HL-60 (cell line): Measurements from ENCODE around the gene PSMD2.

Source experiments
- DNase-seq, 2 experiments: peaks; one replicate each; pipeline ENCODE4 v3.0.0-alpha.2; 2010 to 2020; ENCODE audit warnings: low read depth in 1 of 2, low spot score in 1 of 2
- H3K27ac ChIP-seq: fragments of 250-450 bp; sonication (Bioruptor Pico); replicated peaks from 2 replicates; pipeline ENCODE4 v1.5.1; 2020; ENCODE audit warnings: mild to moderate bottlenecking, moderate library complexity
- H3K27me3 ChIP-seq: fragments of 250-450 bp; sonication (Bioruptor Pico); 2 replicates; pipeline ENCODE4 v1.5.1; 2021; ENCODE audit warnings: mild to moderate bottlenecking, moderate library complexity; ENCODE audit not compliant: insufficient read depth, poor library complexity, severe bottlenecking
- H3K4me3 ChIP-seq: replicated peaks from 2 replicates; pipeline ENCODE4 v1.5.1; 2011; ENCODE audit warnings: mild to moderate bottlenecking, control low read depth, low read length; ENCODE audit not compliant: insufficient read depth
- CTCF ChIP-seq: IDR thresholded peaks from one replicate; pipeline ENCODE4 v1.5.1; 2011; ENCODE audit warnings: low read length, control low read depth, inconsistent platforms; ENCODE audit not compliant: insufficient read depth
- GABPA ChIP-seq: IDR thresholded peaks from 2 replicates; pipeline ENCODE4 v1.6.1; 2012; ENCODE audit warnings: low read depth
- POLR2AphosphoS5 ChIP-seq: IDR thresholded peaks from 2 replicates; pipeline ENCODE4 v1.6.1; 2012; ENCODE audit warnings: low read depth
- REST ChIP-seq: IDR thresholded peaks from 2 replicates; pipeline ENCODE4 v1.6.1; 2012; ENCODE audit warnings: low read depth; ENCODE audit not compliant: insufficient replicate concordance
- SPI1 ChIP-seq: IDR thresholded peaks from 2 replicates; pipeline ENCODE4 v1.6.1; 2012; ENCODE audit warnings: low read depth, mild to moderate bottlenecking, borderline replicate concordance
- long read RNA-seq: library from polyadenylated mRNA; unstranded; transcript quantifications from one replicate; pipeline ENCODE4 v2.0.0, GENCODE V29; 2020

The PSMD2 gene
- long read RNA-seq, transcript PSMD2-201 (21 exons, 3,449 nt): major isoform, 1,018 of 1,441 reads
- long read RNA-seq, partial matches to known transcripts: 192 of 1,441 reads
- long read RNA-seq, other reads (novel, unspliced or antisense): 231 of 1,441 reads

- TF ChIP-seq GABPA (no peak), CTCF (no peak), POLR2AphosphoS5 (peak; percentile 50; the same call in 1 of the 2 replicates), REST (peak; percentile 19), SPI1 (no peak)
- DNase-seq: peak; percentile 87 to 98
- no peaks in the 10 kb centered on the region for H3K27me3 ChIP-seq
- H3K27ac ChIP-seq: peak within 1 kb of the TSS; percentile 74
- peak within 1 kb of the TSS; percentile 95 for H3K4me3 ChIP-seq
These were observed at the start of gene PSMD2 for GRCh38 chr3:184298759-184299487. Gene PSMD2 (plus strand): TSS chr3:184299241. CDS start chr3:184299267, 26 bp downstream.

GRCh38 chr3:184249412-184250166 is 49.5 kb upstream of the PSMD2 start, which contains the start of gene EEF1AKMT4:
Gene EEF1AKMT4 (plus strand): TSS chr3:184249672. CDS start chr3:184249695, 23 bp downstream.
- Histone ChIP-seq H3K4me3 (peak within 1 kb of the TSS; percentile 95), H3K27ac (peak within 1 kb of the TSS; percentile 94), H3K27me3 (no peaks in the 10 kb centered on the region)
- DNase-seq: peak; percentile 97 to 99
- peak; percentile 82; the same call in 1 of the 2 replicates for TF ChIP-seq SPI1
- TF ChIP-seq GABPA: peak; percentile 89
- TF ChIP-seq CTCF: peak; percentile 69
- peak; percentile 51 for TF ChIP-seq REST
- no peak; the same call in 1 of the 2 replicates for TF ChIP-seq POLR2AphosphoS5

- peak overlapping the region; percentile 95 for H3K4me3 ChIP-seq
- DNase-seq: peak; percentile 81 to 95
- peak overlapping the region; percentile 94 for H3K27ac ChIP-seq
- no peaks in the 10 kb centered on the region for H3K27me3 ChIP-seq
- no peak for TF ChIP-seq REST
- TF ChIP-seq CTCF: peak; percentile 95
- no peak for TF ChIP-seq SPI1
- no peak for TF ChIP-seq GABPA
These were observed 48.7 kb upstream of the PSMD2 start for GRCh38 chr3:184250167-184250828.
